HG03575 (cell line): ENCODE results near the gene ELSPBP1.
"Not testable (repeated sequence)": the region's sequence is repeated elsewhere in the genome, so short reads cannot be mapped to it uniquely, and the experiment has no call there.

Experiments
- ATAC-seq: cut with Tn5 transposase; IDR thresholded peaks from one replicate; pipeline ENCODE4 v1.9.1; 2021; ENCODE audit not compliant: unreplicated experiment, insufficient number of reproducible peaks, low FRiP score; ENCODE audit errors: extremely low read depth

Gene ELSPBP1

DNA sequence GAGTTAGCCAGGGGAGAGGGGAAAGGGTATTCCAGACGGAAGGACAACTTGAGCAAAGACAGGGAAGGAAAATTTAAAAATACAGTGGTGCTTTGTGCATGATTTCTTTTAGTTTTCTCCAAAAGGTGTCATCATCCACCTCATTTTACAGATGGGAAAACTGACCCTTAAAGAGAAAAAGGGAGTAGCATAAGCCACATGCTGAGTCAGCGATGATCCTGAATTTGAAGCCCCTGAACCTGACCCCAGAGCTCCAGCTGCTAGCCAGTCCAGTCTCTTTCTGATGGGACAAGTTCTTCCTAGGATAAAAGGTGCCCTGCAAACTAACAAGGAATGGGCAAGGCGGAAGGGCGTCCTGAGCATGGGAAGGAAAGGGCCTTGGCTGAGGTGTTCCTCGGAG, 39.2 kb downstream of the ELSPBP1 start:
- no peak for ATAC-seq

DNA sequence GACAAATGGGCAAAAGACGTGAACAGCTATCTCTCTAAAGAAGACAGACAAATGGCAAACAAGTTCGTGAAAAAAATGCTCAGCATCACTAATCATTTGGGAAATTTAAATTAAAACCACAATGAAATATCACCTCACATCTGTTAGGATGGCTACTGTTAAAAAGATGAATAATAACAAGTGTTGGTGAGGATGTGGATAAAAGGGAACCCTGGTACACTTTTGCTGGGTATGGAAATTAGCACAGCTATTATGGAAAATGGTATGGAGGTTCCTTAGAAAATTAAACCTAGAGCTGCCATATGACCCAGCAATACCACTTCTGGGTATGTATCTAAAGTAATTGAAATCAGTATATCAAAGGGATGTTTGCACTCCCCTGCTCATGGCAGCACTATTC, 42.3 kb downstream of the ELSPBP1 start:
- no peak for ATAC-seq

DNA sequence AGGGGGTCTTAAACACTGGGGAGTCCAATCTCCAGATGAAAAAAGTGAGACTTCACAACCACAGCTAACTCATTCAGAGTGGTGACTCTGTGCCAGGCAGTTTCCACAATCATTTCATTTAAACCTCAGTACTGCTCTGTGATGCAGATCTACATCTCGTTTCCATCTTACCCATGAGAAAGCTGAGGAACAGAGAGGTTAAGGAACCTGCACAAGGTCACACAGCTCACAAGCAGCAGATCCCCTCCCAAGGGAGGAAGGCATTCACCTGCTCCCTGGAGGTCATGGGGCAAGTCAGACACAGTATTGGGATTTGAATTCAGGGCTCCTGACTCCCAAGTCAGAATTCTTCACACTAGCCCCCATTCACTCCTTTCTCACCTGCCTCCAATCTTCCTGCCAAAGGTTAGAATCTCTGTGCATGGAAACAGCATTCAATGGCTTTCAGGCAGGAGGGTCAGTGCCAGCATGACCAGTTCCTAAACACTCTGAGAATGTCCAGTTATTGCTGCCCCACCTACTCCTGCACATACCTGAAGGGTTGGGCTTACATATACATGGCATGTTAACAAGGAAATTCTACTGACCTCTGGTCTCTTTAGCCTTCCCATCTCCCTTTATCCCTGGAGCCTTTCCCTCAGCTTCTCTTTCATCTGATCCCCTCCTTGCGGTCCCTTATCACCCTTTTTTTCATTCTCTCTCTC, 47.6 kb downstream of the ELSPBP1 start:
- no peak for ATAC-seq

DNA sequence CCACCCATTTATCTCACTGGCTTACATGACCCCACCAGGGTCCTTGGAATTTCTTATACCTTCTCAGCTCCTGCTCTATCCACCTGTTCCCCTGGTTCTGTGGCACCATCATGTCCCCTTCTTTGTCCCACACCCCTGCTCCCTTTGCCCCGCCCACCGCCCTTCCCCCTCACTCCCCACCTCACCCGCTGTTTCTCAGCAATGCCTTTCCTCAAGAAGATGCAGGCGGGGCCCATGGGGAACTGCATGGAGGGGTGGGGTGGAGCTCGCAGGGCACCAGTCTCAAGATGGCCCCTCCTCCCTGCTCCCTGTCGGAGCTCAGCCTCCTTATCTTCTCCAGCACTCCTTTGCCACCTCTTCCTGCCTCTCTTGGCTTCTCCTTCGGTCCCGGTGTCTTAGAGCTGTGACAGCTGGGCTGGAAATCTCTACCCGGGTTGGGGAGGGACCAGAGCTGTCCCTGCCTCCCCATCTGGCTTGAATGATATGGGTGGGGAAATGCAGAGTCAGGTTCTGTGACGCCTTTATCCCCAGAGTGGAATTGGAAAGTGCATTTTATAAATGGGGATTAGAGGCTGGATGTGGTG, 49.3 kb downstream of the ELSPBP1 start, which contains the start of gene CABP5:
CABP5 (minus strand) TSS at position 405 of the 584 bp plus-strand sequence; CDS start at position 248, 157 bp downstream.
- ATAC-seq, result no peak

DNA sequence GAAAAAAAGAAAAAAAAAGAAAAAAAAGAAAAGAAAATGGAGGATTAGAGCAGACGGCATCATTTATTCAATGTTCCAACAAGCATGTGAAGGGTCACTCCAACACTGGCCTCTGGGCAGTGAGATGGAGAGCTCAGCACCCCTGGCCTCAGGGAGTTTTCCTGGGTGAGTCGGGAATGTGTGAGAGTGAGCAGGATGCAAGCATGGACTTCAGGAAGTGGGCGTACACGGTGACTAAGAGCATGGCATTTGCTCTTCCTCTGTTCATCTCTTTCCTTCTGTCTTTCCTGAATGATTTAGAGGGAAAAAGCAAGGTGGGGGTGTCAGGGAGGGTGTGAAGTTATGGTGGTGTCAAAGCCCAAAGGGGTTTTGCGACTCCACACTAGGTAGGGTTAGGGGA, 50.1 kb downstream of the ELSPBP1 start:
- ATAC-seq, result no peak

DNA sequence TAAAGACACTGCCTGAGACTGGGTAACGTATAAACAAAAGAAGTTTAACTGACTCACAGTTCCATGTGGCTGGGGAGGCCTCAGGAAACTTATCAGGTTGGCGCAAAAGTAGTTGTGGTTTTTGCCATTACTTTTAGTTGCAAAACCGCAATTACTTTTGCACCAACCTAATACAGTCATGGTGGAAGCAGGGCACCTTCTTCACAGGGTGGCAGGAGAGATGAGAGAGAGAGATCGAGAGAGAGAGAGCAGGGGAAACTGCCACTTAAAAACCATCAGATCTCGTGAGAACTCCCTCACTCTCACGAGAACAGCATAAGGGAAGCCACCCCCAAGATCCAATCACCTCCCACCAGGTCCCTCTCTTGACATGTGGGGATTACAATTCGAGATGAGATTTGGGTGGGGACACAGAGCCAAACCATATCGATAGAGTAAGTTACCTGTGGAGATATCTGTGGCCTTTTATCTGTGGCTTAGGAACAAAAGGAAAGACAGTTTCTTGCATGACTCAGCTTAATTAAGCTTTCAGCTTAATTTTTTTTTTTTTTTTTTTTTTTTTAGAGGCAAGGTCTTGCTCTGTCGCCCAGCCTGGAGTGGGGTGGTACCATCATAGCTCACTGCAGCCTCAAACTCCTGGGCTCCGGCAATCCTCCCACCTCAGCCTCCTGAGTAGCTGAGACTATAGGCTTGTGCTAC, 57.1 kb downstream of the ELSPBP1 start:
- ATAC-seq, result no peak

DNA sequence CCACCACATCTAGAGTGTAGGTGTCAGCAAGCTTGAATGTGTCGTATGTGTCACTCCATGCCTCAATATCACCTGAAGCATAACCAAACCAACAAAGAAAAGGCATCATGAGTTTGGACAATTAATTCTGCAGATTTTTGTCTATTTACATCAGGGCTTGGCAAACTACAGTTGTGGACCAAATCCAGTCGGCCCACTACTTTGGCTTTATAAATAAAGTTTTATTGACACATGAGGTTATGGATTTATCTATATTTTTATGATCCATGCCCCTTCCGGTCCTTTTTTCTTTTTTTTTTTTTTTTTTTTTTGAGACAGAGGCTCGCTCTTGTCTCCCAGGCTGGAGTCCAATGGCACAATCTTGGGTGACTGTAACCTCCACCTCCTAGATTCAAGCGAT, 58.6 kb downstream of the ELSPBP1 start:
- no peak for ATAC-seq

DNA sequence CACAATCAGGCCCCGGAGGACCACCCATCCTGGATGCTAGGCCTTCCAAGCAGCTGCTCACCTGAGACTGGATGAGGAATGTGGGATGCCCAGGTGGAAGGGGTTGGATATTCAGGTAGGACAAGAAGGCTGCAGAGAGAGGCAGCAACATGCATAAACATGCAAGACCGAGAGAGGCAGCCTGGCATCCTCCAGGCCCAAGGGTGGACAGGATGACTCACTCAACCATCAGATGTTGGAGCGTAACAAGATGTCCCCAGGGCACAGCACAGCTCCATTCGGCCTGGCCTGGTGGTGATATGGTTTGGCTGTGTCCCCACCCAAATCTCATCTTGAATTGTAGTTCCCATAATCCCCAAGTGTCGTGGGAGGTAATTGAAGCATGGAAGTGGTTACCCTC, 59.4 kb downstream of the ELSPBP1 start:
- ATAC-seq, result no peak

DNA sequence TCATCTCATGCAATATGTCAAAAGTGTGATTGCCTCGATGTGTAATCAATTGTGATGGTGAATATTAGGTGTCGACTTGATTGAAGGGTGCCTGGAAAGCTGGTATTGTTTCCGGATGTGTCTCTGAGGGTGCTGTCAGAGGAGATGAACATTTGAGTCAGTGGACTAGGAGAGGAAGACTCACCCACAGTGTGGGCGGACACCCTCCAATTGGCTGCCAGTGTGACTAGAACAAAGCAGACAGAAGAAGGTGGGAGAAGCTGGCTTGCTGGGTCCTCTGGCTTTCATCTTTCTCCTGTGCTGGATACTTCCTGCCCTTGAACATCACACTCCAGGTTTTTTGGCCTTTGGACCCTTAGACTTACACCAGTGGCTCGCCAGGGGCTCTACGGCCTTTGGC, 64.9 kb downstream of the ELSPBP1 start:
- ATAC-seq, result no peak

DNA sequence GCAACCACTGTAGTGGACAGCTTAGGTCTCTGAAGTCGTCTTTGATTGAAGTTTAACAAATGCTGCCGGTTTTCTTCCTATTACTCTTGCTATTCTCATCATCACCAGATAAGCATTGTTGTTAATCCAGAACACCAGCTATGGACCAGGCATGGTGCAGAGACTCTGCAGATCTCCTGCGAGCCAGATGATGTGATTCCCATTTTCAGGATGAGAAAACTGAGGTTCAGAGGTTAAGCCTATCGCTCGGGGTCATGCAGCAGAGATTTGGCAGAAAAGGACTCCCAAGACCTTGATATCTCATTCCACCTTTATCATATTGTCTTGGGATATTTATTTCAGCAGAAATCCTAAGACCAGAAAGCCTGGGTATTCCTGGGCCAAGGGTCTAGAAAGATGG, 65.9 kb downstream of the ELSPBP1 start:
- ATAC-seq, result no peak

DNA sequence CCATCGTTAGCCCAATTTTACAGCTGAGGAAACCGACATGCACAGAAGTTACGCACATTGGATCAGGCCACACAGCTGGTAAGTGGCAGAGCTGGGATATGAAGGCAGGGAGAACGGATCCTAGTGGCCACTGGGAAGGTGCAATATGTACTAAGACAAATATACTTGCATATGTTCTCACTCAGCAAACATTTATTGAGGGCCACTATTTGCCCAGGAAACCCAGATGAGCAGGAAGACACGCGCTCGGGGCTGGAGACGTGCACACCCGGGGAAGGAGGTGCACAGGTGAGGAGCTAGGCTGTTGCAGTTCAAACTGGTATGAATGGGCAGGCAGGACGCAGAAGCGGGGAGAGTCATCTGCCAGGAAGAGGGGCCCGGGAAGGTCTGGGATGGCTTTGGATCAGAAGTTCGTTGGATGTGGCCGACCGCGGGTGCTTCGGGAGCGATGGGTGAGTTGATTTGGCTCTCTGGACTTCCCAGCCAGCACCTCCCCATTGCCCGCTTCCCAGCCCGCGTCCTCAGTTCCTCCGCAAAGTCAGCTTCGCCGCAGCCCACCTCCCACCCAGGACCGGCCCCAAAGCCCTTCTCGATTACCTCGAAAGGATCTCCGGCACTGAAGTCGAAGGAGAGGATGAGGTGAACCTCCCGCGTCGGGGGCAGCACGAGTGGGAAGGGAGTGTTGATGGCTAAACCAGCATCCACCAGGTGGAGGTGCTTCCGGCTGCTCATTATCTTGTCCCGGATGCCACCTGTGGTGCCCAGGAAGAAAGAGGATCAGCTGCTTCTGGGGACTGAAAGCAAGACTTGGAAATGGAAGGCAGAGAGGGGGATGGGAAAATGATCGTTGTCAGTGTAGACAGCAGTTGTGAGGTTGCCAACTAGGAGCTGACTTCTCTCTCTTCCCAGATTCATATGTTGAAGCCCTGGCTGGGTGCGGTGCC, 67.2 kb downstream of the ELSPBP1 start:
- no peak for ATAC-seq

DNA sequence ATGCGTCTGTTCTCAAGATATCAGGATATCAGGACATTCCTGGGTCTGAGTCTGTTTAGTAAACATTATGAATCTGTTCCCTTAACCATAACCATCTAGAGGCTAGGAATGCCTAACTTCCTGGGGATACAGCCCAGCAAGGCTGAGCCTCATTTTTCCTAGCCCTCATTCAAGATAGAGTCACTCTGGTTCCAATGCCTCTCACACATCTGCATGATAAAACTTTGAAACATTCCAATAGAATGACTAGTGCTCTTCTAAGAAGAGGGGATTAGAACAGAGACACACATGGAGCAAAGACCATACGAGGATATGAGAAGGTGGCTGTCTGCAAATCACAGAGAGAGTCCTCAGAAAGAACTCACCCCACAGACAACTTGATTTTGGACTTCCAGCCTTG, 70.1 kb downstream of the ELSPBP1 start:
- ATAC-seq, result no peak

DNA sequence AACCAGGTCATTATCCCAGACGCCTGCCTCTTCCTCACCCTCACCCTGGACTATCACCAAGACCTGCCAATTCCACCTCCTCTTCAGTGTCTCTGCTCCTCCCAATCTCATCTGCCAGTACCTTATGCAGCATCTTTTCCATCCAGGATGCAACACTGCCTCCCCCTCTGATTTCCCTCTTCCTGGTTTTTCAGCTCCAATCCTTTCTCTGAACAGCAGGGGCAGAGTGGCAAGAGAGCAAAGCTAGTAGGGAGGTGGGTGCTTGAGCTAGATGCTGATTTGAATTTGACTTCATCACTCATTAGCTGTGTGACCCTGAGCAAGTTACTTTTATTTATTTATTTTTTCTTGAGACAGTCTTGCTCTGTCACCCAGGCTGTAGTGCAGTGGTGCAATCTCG, 75.0 kb downstream of the ELSPBP1 start:
- no peak for ATAC-seq

DNA sequence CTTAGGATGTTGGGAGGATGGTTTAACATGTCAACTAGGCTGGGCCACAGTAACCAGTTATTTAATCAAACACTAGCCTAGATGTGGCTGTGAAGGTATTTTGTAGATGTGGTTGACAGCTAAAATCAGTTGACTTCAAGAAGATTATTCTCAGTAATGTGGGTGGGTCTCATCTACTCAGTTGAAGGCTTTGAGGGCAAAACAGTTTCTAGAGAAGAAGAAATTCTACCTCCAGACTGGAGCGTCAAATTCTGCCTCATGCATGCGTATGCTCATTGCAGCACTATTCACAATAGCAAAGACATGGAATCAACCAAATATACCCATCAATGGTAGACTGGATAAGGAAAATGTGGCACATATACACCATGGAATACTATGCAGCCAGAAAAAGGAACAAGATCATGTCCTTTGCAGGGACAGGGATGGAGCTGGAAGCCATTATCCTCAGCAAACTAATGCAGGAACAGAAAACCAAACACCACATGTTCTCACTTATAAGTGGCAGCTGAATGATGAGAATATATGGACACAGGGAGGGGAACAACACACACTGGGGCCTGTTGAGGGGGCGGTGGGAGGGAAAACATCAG, 75.8 kb downstream of the ELSPBP1 start:
- not testable (repeated sequence) for ATAC-seq
